Measurements from ENCODE around the gene PHF1. TPM values are rescaled to one million over a fixed set of nuclear protein-coding genes. Genes with fewer than 3 reads are reported as not detected.
A peak's percentile ranks its signal among the peaks of the same experiment; 100 is the strongest.

Gene PHF1
- total and polyA plus RNA-seq, 2 of the 13 experiments (the other 11 are each of a cell fraction or from before 2014, with no cell fraction given), result 25.4 to 61.9 TPM

- TF ChIP-seq, protein P1, sequence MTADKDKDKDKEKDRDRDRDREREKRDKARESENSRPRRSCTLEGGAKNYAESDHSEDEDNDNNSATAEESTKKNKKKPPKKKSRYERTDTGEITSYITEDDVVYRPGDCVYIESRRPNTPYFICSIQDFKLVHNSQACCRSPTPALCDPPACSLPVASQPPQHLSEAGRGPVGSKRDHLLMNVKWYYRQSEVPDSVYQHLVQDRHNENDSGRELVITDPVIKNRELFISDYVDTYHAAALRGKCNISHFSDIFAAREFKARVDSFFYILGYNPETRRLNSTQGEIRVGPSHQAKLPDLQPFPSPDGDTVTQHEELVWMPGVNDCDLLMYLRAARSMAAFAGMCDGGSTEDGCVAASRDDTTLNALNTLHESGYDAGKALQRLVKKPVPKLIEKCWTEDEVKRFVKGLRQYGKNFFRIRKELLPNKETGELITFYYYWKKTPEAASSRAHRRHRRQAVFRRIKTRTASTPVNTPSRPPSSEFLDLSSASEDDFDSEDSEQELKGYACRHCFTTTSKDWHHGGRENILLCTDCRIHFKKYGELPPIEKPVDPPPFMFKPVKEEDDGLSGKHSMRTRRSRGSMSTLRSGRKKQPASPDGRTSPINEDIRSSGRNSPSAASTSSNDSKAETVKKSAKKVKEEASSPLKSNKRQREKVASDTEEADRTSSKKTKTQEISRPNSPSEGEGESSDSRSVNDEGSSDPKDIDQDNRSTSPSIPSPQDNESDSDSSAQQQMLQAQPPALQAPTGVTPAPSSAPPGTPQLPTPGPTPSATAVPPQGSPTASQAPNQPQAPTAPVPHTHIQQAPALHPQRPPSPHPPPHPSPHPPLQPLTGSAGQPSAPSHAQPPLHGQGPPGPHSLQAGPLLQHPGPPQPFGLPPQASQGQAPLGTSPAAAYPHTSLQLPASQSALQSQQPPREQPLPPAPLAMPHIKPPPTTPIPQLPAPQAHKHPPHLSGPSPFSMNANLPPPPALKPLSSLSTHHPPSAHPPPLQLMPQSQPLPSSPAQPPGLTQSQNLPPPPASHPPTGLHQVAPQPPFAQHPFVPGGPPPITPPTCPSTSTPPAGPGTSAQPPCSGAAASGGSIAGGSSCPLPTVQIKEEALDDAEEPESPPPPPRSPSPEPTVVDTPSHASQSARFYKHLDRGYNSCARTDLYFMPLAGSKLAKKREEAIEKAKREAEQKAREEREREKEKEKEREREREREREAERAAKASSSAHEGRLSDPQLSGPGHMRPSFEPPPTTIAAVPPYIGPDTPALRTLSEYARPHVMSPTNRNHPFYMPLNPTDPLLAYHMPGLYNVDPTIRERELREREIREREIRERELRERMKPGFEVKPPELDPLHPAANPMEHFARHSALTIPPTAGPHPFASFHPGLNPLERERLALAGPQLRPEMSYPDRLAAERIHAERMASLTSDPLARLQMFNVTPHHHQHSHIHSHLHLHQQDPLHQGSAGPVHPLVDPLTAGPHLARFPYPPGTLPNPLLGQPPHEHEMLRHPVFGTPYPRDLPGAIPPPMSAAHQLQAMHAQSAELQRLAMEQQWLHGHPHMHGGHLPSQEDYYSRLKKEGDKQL (CRISPR knock-in tag; IDR thresholded peaks at IDR 0.05; ENCODE audit: low read depth), result no peak
- no peak for TF ChIP-seq JUN (CRISPR knock-in tag; IDR thresholded peaks at IDR 0.05)
- no peak for TF ChIP-seq ZNF264 (CRISPR knock-in tag; IDR thresholded peaks at IDR 0.05)
- TF ChIP-seq, protein P2, sequence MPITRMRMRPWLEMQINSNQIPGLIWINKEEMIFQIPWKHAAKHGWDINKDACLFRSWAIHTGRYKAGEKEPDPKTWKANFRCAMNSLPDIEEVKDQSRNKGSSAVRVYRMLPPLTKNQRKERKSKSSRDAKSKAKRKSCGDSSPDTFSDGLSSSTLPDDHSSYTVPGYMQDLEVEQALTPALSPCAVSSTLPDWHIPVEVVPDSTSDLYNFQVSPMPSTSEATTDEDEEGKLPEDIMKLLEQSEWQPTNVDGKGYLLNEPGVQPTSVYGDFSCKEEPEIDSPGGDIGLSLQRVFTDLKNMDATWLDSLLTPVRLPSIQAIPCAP (CRISPR knock-in tag; IDR thresholded peaks at IDR 0.05; ENCODE audit: low read depth), result no peak
- TF ChIP-seq ZNF510 (CRISPR knock-in tag; IDR thresholded peaks at IDR 0.05; ENCODE audit: low read depth), result no peak
- no peak for TF ChIP-seq ZNF382 (CRISPR knock-in tag; IDR thresholded peaks at IDR 0.05; ENCODE audit: borderline replicate concordance)
- TF ChIP-seq ZBTB20 (CRISPR knock-in tag; IDR thresholded peaks at IDR 0.05; ENCODE audit: borderline replicate concordance, low read depth), result no peak
- TF ChIP-seq ZNF710 (CRISPR knock-in tag; IDR thresholded peaks at IDR 0.05; ENCODE audit: borderline replicate concordance), result 0 out of 2 replicates have a peak, but pooled peaks have one; percentile 26
- TF ChIP-seq SRY (CRISPR knock-in tag; IDR thresholded peaks at IDR 0.05), result 0 out of 2 replicates have a peak, but pooled peaks have one; percentile 67
- no peak for TF ChIP-seq POGK (CRISPR knock-in tag; conservative IDR thresholded peaks at IDR 0.05)
- TF ChIP-seq, protein P3, sequence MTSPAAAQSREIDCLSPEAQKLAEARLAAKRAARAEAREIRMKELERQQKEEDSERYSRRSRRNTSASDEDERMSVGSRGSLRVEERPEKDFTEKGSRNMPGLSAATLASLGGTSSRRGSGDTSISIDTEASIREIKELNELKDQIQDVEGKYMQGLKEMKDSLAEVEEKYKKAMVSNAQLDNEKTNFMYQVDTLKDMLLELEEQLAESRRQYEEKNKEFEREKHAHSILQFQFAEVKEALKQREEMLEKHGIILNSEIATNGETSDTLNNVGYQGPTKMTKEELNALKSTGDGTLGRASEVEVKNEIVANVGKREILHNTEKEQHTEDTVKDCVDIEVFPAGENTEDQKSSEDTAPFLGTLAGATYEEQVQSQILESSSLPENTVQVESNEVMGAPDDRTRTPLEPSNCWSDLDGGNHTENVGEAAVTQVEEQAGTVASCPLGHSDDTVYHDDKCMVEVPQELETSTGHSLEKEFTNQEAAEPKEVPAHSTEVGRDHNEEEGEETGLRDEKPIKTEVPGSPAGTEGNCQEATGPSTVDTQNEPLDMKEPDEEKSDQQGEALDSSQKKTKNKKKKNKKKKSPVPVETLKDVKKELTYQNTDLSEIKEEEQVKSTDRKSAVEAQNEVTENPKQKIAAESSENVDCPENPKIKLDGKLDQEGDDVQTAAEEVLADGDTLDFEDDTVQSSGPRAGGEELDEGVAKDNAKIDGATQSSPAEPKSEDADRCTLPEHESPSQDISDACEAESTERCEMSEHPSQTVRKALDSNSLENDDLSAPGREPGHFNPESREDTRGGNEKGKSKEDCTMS (CRISPR knock-in tag; conservative IDR thresholded peaks at IDR 0.05), result no peak
- no peak for TF ChIP-seq ARID2 (CRISPR knock-in tag; IDR thresholded peaks at IDR 0.05; ENCODE audit: borderline replicate concordance)
- no peak for TF ChIP-seq MXD4 (CRISPR knock-in tag; IDR thresholded peaks at IDR 0.05)
- TF ChIP-seq ZMAT5 (CRISPR knock-in tag; IDR thresholded peaks at IDR 0.05; ENCODE audit: borderline replicate concordance, low read depth), result no peak
Observed at GRCh38 chr6:33417128-33417902, 6.5 kb downstream of the PHF1 start (continued).
